GM19463 (cell line): ENCODE measurements around the gene ASTL.

Experiments
- ATAC-seq: cut with Tn5 transposase; IDR thresholded peaks from one replicate; pipeline ENCODE4 v1.9.1; 2021; ENCODE audit warnings: mild to moderate bottlenecking, moderate library complexity; ENCODE audit not compliant: unreplicated experiment

ASTL gene

DNA sequence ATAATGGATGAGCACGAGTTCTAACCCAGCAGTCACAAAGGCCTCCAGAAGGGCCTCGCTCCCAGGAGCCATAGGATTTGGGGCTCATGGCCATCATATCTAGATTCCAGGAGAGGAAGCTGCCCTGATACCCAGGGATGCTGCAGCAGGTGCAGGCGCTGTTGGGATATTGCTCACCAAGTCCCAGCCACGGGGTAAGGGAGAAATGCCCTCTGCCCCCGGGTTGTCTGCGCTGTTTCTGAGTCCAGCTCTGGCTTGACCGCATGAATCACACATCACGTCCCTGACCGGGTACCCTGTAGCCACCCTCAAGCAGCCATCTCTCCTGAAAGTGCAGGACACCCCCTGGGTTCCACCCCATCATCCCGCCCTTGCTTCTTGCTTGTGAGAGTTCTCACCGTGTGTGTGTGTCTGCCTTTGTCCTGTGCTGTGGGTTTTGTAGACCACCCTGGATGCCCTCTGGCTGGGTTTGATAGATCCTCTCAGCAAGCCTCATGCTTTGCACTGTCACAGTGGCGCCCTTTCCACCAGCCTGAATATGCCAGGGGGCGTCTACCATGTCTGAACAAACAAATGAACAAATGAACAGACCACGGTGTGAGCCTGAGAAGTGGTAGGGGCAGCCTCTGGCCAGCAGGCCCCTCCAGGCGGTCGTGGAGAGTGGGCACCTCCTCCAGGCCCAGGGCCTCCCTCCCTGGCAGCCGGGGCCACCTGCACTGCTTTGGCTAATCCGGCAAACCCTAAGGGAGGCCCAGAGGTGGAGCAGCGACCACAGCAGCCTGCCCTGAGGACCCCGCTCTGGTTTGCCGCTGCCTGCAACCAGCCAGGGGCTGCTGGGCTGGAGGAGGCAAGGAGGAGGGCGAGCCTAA is 54.1 kb downstream of the ASTL start:
- ATAC-seq, result no peak

GRCh38 chr2:96083064-96083939 is 55.0 kb downstream of the ASTL start:
- ATAC-seq, result no peak

DNA sequence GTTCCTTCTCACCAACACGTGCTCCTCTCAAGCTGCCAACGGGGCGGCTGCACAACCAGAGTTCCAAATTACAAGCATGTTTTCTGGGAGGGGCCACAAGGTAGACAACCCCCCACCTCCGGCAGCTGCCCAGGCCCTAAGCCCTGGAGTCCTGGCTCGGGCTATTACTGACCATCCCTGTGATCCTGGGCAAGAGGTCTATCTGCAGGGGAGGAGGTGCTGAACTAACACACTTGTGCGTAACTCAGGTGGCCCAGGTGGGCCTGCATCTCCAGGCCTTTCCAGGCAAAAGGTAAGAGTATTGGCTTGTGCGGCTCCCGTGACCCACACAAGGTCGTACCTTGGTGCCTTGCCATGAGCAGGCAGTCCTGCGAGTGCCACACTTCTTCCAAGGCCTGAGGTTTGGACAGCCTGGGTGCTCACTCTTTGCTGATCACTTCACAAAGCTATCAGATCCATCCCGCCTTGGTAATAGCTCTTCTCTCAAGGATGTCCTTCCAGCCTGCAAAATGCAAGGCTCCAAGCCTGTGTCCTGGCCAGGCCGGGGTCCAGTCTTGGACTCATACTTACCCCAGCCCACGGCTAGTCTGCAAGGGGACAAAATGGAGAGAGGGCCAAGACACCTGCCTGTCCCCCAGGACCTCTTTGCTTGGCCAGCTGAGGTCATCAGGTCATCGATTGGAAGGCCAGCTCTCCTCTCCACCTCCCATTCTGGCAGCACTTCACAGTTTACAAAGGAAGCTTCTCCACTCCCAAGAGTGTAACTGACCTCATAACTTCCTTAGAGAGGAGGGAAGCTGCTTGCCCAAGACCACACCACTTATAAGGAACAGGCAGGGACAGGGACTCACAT is 55.9 kb downstream of the ASTL start:
- ATAC-seq, result no peak

GRCh38 chr2:96081042-96081441 is 57.3 kb downstream of the ASTL start:
- ATAC-seq, result no peak

GRCh38 chr2:96075199-96075771 is 63.0 kb downstream of the ASTL start:
- no peak for ATAC-seq

DNA sequence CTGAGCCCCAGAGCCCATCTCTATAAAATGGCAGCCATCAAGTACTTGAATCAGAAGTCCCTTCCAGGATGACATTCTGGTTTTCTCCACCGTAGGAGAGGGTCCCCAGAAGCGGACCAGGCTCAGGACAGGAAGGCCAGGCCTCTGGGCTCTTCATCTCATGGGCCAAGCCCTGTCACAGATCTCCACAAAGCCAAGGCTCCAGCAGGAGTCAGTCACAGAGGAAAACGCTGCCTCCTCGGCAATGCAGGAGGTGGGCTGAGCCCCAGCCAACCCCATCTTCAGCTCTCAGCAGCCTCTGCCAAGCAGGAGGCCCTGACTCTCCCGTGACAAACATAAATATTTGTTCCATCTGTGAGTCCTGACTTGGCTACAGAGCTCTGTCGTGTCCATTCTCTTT is 64.1 kb downstream of the ASTL start:
- no peak for ATAC-seq

DNA sequence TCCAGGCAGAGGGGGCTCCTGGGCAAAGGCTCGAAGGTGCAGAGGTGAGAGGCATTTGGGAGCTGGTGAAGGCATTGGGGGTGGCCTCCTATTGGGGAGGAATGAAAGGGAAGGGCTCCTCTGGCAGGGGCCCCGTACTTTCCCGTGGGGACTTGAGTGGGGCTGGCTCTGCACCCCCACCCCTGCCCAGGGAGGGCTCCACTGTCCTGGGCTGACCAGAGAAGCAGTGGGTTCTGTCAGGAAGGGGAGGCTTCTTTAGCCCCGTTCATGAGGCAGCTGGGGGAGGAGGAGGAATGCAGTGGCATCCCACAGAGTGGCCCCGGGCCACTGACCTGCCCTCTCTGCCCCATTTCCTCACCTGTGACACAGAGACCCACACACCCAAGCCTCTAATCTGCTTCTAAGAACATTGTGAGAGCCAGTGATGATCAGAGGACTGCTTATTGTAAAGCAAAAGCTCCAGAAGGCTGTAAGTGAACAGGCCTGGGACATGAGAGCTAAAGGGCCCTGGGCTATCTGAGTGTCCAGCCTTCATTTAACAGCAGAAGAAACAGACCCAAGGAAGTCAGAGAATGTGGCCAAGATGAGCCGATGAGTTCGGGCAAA is 65.0 kb downstream of the ASTL start:
- no peak for ATAC-seq
